Measurements from ENCODE around the gene PLA2G4B.

The PLA2G4B gene

GRCh38 chr15:41809526-41810220, 29.0 kb upstream of the PLA2G4B start:
- TF ChIP-seq POLR2A (IDR thresholded peaks at IDR 0.05; ENCODE audit: low read depth, low read length), result no peak
- no peak for TF ChIP-seq POLR2AphosphoS5 (IDR thresholded peaks at IDR 0.05; ENCODE audit: low read depth, low read length)
- TF ChIP-seq TAF1 (IDR thresholded peaks at IDR 0.05; ENCODE audit: borderline replicate concordance, low read depth, low read length), result no peak
- DNase-seq (ENCODE audit: insufficient read length), result no peak
- FAIRE-seq, result no peak

GRCh38 chr15:41810651-41811431, 27.8 kb upstream of the PLA2G4B start:
- TF ChIP-seq POLR2AphosphoS5 (IDR thresholded peaks at IDR 0.05; ENCODE audit: low read depth, low read length) (no peak), POLR2A (IDR thresholded peaks at IDR 0.05; ENCODE audit: low read depth, low read length) (no peak), TAF1 (IDR thresholded peaks at IDR 0.05; ENCODE audit: borderline replicate concordance, low read depth, low read length) (no peak)
- FAIRE-seq (no peak), DNase-seq (ENCODE audit: insufficient read length) (no peak)

- TF ChIP-seq POLR2A (IDR thresholded peaks at IDR 0.05; ENCODE audit: low read depth, low read length) (no peak), POLR2AphosphoS5 (IDR thresholded peaks at IDR 0.05; ENCODE audit: low read depth, low read length) (no peak), TAF1 (IDR thresholded peaks at IDR 0.05; ENCODE audit: borderline replicate concordance, low read depth, low read length) (no peak)
- DNase-seq (ENCODE audit: insufficient read length), result peak; percentile 73
- FAIRE-seq, result peak; percentile 95
Measured at GRCh38 chr15:41811432-41812195, 27.0 kb upstream of the PLA2G4B start.

DNA sequence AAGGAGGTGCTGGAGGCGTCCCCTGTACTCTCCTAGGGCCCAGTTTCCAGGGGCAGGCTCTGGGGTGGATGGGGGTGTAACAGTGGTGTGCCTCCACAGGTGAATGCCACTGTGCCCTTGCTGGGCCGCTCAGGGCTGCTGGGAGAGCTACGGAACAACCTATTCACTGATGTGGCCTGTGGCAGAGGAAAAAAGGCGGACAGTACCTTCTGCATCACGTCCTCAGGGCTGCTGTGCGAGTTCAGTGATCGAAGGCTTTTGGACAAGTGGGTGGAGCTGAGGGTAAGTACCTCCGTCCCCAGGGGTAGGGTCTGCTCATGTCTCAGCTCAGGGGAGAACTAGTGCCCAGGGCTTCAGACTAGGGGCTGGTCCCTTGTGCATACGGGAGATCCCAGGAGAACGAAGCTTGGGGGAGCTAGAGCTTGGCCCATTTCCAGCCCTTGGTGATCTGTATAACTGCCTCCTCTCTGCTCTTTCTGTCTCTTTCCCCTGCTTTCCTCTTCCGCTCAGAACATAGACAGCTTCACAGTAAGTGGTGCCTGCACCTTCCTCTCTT, 25.7 kb upstream of the PLA2G4B start:
- TF ChIP-seq POLR2A (IDR thresholded peaks at IDR 0.05; ENCODE audit: low read depth, low read length) (no peak), TAF1 (IDR thresholded peaks at IDR 0.05; ENCODE audit: borderline replicate concordance, low read depth, low read length) (no peak), POLR2AphosphoS5 (IDR thresholded peaks at IDR 0.05; ENCODE audit: low read depth, low read length) (no peak)
- no peak for FAIRE-seq
- DNase-seq (ENCODE audit: insufficient read length), result no peak

DNA sequence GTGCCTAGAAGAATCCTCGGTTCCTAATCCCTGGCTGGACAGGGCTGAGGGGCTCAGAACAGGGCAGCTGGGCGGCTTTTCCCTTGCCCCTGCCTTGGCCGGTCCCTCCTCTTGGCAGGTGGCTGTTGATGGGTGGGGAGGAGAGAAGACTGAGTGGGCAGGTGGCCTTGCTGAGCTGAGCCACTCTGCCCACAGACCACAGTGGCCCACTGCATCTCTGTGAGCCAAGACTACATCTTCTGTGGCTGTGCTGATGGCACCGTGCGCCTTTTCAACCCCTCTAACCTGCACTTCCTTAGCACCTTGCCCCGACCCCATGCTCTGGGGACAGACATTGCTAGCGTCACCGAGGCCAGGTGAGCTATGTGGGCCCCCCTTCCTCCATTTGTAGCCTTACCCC, 25.2 kb upstream of the PLA2G4B start:
- FAIRE-seq, result no peak
- no peak for TF ChIP-seq POLR2AphosphoS5 (IDR thresholded peaks at IDR 0.05; ENCODE audit: low read depth, low read length)
- no peak for TF ChIP-seq TAF1 (IDR thresholded peaks at IDR 0.05; ENCODE audit: borderline replicate concordance, low read depth, low read length)
- no peak for TF ChIP-seq POLR2A (IDR thresholded peaks at IDR 0.05; ENCODE audit: low read depth, low read length)
- no peak for DNase-seq (ENCODE audit: insufficient read length)

DNA sequence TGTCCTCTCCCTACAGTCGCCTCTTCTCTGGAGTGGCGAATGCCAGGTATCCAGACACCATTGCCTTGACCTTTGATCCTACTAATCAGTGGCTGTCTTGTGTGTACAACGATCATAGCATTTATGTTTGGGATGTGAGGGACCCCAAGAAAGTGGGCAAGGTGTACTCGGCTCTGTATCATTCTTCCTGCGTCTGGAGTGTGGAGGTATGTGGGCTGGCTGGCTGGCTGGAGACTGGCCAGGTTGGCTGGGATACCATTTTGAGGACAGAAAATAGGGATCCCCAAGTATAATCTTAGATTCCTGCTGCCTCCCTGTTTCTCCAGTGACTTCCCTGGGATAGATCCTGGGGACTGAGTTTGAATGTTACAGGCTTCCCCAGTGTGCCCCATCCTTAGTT, 24.1 kb upstream of the PLA2G4B start:
- TF ChIP-seq POLR2AphosphoS5 (IDR thresholded peaks at IDR 0.05; ENCODE audit: low read depth, low read length) (no peak), POLR2A (IDR thresholded peaks at IDR 0.05; ENCODE audit: low read depth, low read length) (no peak), TAF1 (IDR thresholded peaks at IDR 0.05; ENCODE audit: borderline replicate concordance, low read depth, low read length) (no peak)
- no peak for FAIRE-seq
- DNase-seq (ENCODE audit: insufficient read length), result no peak

DNA sequence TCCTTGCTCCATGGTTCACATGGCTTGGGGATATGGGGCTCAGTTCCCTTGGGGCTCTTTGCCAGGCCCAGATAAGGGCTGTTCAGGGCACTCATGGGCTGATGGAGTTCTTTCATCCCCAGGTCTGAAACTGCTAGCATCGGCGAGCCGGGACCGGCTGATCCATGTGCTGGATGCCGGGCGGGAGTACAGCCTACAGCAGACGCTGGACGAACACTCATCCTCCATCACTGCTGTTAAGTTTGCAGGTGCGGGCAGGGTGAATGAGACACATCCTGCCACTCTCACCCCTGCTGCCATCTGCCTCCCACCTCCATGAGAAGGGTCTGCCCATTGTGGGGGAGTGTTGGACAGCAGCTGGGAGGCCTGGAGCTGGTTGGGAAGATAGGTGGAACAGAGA, 21.9 kb upstream of the PLA2G4B start:
- no peak for FAIRE-seq
- DNase-seq (ENCODE audit: insufficient read length), result no peak
- TF ChIP-seq POLR2A (IDR thresholded peaks at IDR 0.05; ENCODE audit: low read depth, low read length), result no peak
- TF ChIP-seq POLR2AphosphoS5 (IDR thresholded peaks at IDR 0.05; ENCODE audit: low read depth, low read length), result no peak
- no peak for TF ChIP-seq TAF1 (IDR thresholded peaks at IDR 0.05; ENCODE audit: borderline replicate concordance, low read depth, low read length)

DNA sequence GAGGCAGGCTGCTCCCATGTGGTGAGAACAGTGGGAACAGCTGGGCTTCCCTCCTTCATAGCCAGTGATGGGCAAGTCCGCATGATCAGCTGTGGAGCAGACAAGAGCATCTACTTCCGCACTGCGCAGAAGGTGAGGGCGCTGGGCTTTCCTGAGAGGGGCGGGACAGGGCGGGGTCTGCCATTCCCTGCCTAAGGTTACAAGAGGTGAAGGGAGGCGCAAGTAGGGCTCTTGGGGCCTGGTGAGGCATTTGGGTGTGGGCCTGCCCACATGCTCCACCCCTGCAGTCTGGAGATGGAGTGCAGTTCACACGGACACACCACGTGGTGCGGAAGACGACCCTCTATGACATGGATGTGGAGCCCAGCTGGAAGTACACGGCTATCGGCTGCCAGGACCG, 21.3 kb upstream of the PLA2G4B start:
- TF ChIP-seq POLR2AphosphoS5 (IDR thresholded peaks at IDR 0.05; ENCODE audit: low read depth, low read length), result no peak
- TF ChIP-seq TAF1 (IDR thresholded peaks at IDR 0.05; ENCODE audit: borderline replicate concordance, low read depth, low read length), result no peak
- no peak for TF ChIP-seq POLR2A (IDR thresholded peaks at IDR 0.05; ENCODE audit: low read depth, low read length)
- FAIRE-seq (no peak), DNase-seq (ENCODE audit: insufficient read length) (no peak)

DNA sequence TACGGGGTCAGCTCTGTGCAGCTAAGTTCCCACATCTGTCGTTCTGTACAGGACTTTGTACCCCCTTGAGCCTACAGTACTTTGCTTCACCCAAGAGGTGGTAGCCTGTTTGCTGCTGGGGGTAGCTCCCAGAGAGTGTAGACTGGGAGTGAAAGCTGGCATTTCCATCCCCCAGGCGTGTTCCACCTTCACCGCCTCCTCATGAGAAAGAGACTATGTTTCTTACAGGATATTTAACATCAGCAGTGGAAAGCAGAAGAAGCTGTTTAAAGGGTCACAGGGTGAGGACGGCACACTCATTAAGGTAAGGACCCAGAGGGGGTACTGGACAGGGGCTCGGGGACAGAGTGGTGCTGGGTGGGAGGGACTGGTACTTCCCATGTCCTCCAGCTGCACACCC, 20.9 kb upstream of the PLA2G4B start:
- DNase-seq (ENCODE audit: insufficient read length) (no peak), FAIRE-seq (no peak)
- TF ChIP-seq POLR2A (IDR thresholded peaks at IDR 0.05; ENCODE audit: low read depth, low read length) (no peak), POLR2AphosphoS5 (IDR thresholded peaks at IDR 0.05; ENCODE audit: low read depth, low read length) (no peak), TAF1 (IDR thresholded peaks at IDR 0.05; ENCODE audit: borderline replicate concordance, low read depth, low read length) (no peak)

DNA sequence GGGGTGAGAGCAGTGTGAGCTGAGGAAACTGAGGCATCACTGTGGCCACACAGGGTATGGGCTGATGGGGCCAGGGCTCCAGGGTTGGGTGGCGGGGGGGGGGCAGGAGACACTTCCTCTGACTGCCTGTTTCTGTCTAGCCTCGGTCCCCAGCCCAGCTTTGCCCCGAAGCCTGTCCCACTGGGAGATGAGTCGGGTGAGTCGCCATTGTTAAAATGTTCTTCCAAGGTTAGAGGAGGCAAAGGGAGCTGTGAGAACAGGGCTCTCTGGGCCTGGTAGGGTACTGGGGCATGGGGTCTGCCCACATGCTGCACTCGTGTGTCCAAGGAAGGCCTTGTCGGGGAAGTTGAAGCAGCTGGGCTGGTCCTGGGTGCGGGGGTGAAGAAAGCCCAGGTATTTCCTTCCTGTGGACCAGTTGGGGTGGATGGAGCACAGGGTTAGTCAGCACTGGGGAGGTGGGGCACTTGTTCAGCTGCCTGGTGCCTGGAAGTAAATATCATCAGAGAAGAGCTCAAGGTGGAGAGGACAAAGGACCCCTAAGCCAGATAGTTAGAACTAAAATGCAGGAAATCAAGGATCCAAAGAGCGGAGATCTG, 19.1 kb upstream of the PLA2G4B start:
- DNase-seq (ENCODE audit: insufficient read length) (no peak), FAIRE-seq (no peak)
- no peak for TF ChIP-seq TAF1 (IDR thresholded peaks at IDR 0.05; ENCODE audit: borderline replicate concordance, low read depth, low read length)
- TF ChIP-seq POLR2A (IDR thresholded peaks at IDR 0.05; ENCODE audit: low read depth, low read length), result no peak
- TF ChIP-seq POLR2AphosphoS5 (IDR thresholded peaks at IDR 0.05; ENCODE audit: low read depth, low read length), result no peak

Measured in GM12892 (cell line).